PFSK-1 (cell line): ENCODE measurements around the gene ANKS1B.

Source experiments
- FOXP2 ChIP-seq: optimal IDR thresholded peaks from 2 replicates; pipeline ENCODE3; 2011; ENCODE audit warnings: borderline replicate concordance, control low read depth, inconsistent platforms; ENCODE audit not compliant: insufficient read depth; ENCODE audit errors: extremely low read length, extremely low read depth
- POLR2AphosphoS5 ChIP-seq: IDR thresholded peaks from 2 replicates; pipeline ENCODE4 v1.6.1; 2012; ENCODE audit warnings: low read depth, mild to moderate bottlenecking, control low read depth, low read length, moderate library complexity
- REST ChIP-seq, 2 experiments: IDR thresholded peaks; 2 replicates each; pipeline versions ENCODE4 v1.6.1 to v1.8.0; 2011 to 2012; ENCODE audit warnings: low read depth in 2 of 2, low read length in 2 of 2, control low read depth in 1 of 2, inconsistent platforms in 1 of 2, mild to moderate bottlenecking in 1 of 2, moderate library complexity in 1 of 2; ENCODE audit not compliant: insufficient read depth in 1 of 2
- SIN3A ChIP-seq: IDR thresholded peaks from 2 replicates; pipeline ENCODE4 v1.6.1; 2012; ENCODE audit warnings: mild to moderate bottlenecking, low read length, moderate library complexity, borderline replicate concordance; ENCODE audit not compliant: insufficient read depth
- TAF1 ChIP-seq: IDR thresholded peaks from 2 replicates; pipeline ENCODE4 v1.6.1; 2012; ENCODE audit warnings: low read length, control low read depth, borderline replicate concordance; ENCODE audit not compliant: insufficient read depth

GRCh38 chr12:98893675-98894411 is 1090.9 kb downstream of the ANKS1B start:
- no peak for TF ChIP-seq TAF1
- no peak for TF ChIP-seq POLR2AphosphoS5
- no peak for TF ChIP-seq SIN3A
- no peak for TF ChIP-seq FOXP2
- no peak for TF ChIP-seq REST (IDR thresholded peaks at IDR 0.05; ENCODE audit: insufficient read depth in 1 of 2, low read depth in 2 of 2, low read length in 2 of 2)
